ENCODE measurements around the gene PIM2.
"Not testable (repeated sequence)": the region's sequence is repeated elsewhere in the genome, so short reads cannot be mapped to it uniquely, and the experiment has no call there.

DNA sequence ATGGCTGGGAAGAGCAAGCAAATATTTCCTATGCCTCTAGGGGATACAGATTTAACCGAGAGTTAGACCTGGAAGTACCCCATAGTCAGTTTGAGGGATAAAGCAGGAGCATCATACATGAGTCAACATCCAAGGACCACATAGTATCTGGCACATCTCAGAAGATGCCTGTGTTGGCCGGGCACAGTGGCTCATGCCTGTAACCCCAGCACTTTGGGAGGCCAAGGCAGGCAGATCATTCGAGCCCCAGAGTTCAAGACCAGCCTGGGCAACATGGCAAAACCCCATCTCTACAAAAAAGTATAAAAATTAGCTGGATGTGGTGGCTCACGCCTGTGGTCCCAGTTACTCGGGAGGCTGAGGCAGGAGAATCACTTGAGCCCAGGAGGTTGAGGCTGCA lies 32.2 kb downstream of the PIM2 start:
- TF ChIP-seq, protein P1, sequence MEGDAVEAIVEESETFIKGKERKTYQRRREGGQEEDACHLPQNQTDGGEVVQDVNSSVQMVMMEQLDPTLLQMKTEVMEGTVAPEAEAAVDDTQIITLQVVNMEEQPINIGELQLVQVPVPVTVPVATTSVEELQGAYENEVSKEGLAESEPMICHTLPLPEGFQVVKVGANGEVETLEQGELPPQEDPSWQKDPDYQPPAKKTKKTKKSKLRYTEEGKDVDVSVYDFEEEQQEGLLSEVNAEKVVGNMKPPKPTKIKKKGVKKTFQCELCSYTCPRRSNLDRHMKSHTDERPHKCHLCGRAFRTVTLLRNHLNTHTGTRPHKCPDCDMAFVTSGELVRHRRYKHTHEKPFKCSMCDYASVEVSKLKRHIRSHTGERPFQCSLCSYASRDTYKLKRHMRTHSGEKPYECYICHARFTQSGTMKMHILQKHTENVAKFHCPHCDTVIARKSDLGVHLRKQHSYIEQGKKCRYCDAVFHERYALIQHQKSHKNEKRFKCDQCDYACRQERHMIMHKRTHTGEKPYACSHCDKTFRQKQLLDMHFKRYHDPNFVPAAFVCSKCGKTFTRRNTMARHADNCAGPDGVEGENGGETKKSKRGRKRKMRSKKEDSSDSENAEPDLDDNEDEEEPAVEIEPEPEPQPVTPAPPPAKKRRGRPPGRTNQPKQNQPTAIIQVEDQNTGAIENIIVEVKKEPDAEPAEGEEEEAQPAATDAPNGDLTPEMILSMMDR (IDR thresholded peaks at IDR 0.05; ENCODE audit: low read depth, low read length, poor library complexity, severe bottlenecking), result not testable (repeated sequence)
- not testable (repeated sequence) for TF ChIP-seq EZH2phosphoT487 (IDR thresholded peaks at IDR 0.05; ENCODE audit: borderline replicate concordance, low read length)

Data from DOHH2 (cell line).